ENCODE measurements around the gene PLA2G7. TPM values are rescaled to one million over a fixed set of nuclear protein-coding genes. Genes with fewer than 3 reads are reported as not detected.
A peak's percentile ranks its signal among the peaks of the same experiment; 100 is the strongest.

The PLA2G7 gene
- total RNA-seq, 2 experiments from 2014 or later: not detected

DNA sequence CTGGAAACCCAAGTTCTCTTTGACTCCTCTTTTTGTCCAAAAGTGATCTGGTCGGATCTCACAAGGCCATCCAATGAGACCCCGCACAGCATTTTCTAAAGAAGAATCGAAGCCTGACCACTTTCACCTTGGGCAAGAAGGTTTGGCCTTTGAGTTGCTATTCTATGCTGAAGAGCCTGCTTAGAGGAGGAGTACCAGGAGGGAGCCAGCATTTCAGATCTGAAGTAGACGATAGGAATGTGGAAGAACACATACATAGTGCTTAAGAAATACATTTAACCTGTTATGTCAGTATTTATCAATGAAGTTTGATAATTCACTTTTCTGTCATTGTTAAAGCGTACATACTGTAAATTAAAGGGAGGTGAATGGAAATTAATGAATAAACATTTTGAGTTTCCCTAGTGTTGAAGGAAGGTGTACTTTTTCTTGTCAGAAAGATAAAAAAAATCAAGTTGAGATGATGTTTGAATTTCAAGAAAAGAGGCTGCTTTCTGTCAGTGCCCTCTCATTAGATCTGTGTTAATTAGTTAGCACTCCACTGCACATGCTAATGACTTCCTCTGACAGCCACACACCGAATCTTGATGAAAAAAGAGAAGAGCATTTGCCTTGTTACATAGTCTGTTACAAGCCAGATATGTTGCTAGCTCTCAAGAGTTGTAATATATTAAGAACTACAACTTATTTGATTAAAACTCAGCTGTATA, 58.4 kb downstream of the PLA2G7 start:
- no TSS peak for BruUV-seq (replicated peaks)
- H4K20me1 ChIP-seq (ENCODE audit: insufficient read depth, low read length): no peaks in the 10 kb centered on the region
- H3K36me3 ChIP-seq (ENCODE audit: insufficient read depth, low read length): peaks cover 75% of the 10 kb centered on the region
- peak overlapping the region; percentile 18 for H3K27ac ChIP-seq (ENCODE audit: low read depth, low read length, poor library complexity, severe bottlenecking)
- intact Hi-C loops (cut with micrococcal nuclease; ENCODE audit: unreplicated experiment): no loop called here
- no peak overlapping the region for H3K4me3 ChIP-seq (ENCODE audit: low read depth, low read length, poor library complexity, severe bottlenecking)
- no peaks in the 10 kb centered on the region for H3K9me3 ChIP-seq (ENCODE audit: low read length)
- peaks cover 39% of the 10 kb centered on the region for H3K4me1 ChIP-seq (ENCODE audit: insufficient read depth, low read length, poor library complexity, severe bottlenecking)
- POLR2A ChIA-PET: no interaction called here
- TF ChIP-seq, protein P1, sequence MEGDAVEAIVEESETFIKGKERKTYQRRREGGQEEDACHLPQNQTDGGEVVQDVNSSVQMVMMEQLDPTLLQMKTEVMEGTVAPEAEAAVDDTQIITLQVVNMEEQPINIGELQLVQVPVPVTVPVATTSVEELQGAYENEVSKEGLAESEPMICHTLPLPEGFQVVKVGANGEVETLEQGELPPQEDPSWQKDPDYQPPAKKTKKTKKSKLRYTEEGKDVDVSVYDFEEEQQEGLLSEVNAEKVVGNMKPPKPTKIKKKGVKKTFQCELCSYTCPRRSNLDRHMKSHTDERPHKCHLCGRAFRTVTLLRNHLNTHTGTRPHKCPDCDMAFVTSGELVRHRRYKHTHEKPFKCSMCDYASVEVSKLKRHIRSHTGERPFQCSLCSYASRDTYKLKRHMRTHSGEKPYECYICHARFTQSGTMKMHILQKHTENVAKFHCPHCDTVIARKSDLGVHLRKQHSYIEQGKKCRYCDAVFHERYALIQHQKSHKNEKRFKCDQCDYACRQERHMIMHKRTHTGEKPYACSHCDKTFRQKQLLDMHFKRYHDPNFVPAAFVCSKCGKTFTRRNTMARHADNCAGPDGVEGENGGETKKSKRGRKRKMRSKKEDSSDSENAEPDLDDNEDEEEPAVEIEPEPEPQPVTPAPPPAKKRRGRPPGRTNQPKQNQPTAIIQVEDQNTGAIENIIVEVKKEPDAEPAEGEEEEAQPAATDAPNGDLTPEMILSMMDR (conservative IDR thresholded peaks at IDR 0.05; ENCODE audit: low read length): no peak
- no peak for TF ChIP-seq EZH2phosphoT487 (IDR thresholded peaks at IDR 0.05; ENCODE audit: borderline replicate concordance, low read depth, low read length)
- no peaks in the 10 kb centered on the region for H3K9me2 ChIP-seq (ENCODE audit: insufficient read depth, low read length)
- no peak overlapping the region for H2AFZ ChIP-seq (ENCODE audit: low read length)
- CTCF ChIA-PET (ENCODE audit: unreplicated experiment): no interaction called here
- no peaks in the 10 kb centered on the region for H3K79me2 ChIP-seq (ENCODE audit: insufficient read depth, low read depth, low read length)
- H3K4me2 ChIP-seq (ENCODE audit: low read length): peak overlapping the region; percentile 35
- DNase-seq (ENCODE audit: low spot score): peak; percentile 34

DNA sequence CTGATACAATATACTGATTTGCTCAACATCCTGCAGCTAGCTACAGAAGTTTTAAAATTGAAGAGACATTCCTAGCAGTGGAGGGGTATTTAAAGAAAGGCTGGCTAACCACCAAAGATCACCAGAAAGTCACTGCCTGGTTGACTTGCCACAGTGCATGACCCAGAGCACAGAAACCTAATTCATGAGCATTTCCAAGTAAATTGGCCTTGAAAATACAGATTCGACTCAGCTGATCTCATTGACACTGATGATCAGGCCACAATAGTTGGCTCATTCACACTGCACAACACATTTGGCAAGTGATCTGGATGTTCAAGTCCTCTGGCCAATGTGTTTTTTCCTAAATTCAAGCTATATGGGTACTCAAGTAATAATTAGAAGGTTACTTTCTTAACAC, 60.8 kb downstream of the PLA2G7 start:
- Histone ChIP-seq H3K4me3 (ENCODE audit: low read depth, low read length, poor library complexity, severe bottlenecking) (no peak overlapping the region), H3K4me2 (ENCODE audit: low read length) (no peak overlapping the region), H3K4me1 (ENCODE audit: insufficient read depth, low read length, poor library complexity, severe bottlenecking) (peaks cover 39% of the 10 kb centered on the region), H3K9me2 (ENCODE audit: insufficient read depth, low read length) (no peaks in the 10 kb centered on the region), H3K36me3 (ENCODE audit: insufficient read depth, low read length) (peaks cover 89% of the 10 kb centered on the region), H3K79me2 (ENCODE audit: insufficient read depth, low read depth, low read length) (no peaks in the 10 kb centered on the region), H3K9me3 (ENCODE audit: low read length) (no peaks in the 10 kb centered on the region), H4K20me1 (ENCODE audit: insufficient read depth, low read length) (no peaks in the 10 kb centered on the region), H3K27ac (ENCODE audit: low read depth, low read length, poor library complexity, severe bottlenecking) (no peak overlapping the region), H2AFZ (ENCODE audit: low read length) (no peak overlapping the region)
- TF ChIP-seq, protein P1 (conservative IDR thresholded peaks at IDR 0.05; ENCODE audit: low read length): no peak
- no peak for TF ChIP-seq EZH2phosphoT487 (IDR thresholded peaks at IDR 0.05; ENCODE audit: borderline replicate concordance, low read depth, low read length)
- BruUV-seq (replicated peaks): no TSS peak
- DNase-seq (ENCODE audit: low spot score): no peak
- CTCF ChIA-PET (ENCODE audit: unreplicated experiment): interaction anchor here (0.9 to 1.1 kb wide), 2 partner anchors 19 to 23 kb away, joined by 3 read pairs; no protein-coding TSS in a partner anchor
- intact Hi-C loops (cut with micrococcal nuclease; ENCODE audit: unreplicated experiment): no loop called here
- POLR2A ChIA-PET: interaction anchor here (0.5 to 1.8 kb wide), 9 partner anchors 8 to 1943 kb away, joined by 3 to 8 read pairs (median 3); no protein-coding TSS in a partner anchor

DNA sequence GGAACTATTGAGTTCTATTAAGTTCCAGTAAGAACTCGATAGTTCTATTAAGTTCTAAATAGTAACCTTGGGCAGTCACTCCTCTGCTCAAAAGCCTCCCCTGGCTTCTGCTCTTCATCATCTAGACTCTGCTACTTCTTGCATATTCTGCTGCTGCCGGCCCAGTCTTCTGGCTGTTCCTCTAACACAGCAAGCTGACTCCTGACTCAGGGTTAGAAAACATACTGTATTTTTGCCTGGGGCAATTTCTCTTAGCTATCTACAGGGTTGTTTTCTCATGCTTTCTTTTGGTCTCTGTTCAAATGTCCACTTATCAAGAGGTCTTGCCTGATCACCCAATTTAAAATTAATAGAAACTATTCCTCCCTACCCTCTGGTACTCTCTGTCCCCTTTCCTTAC, 67.8 kb downstream of the PLA2G7 start:
- no peak for DNase-seq (ENCODE audit: low spot score)
- intact Hi-C loops (cut with micrococcal nuclease; ENCODE audit: unreplicated experiment): no loop called here
- POLR2A ChIA-PET: interaction anchor here (0.6 kb wide), 1 partner anchor 713 kb away, joined by 7 read pairs; no protein-coding TSS in a partner anchor
- Histone ChIP-seq H3K79me2 (ENCODE audit: insufficient read depth, low read depth, low read length) (no peaks in the 10 kb centered on the region), H3K9me2 (ENCODE audit: insufficient read depth, low read length) (no peaks in the 10 kb centered on the region), H3K9me3 (ENCODE audit: low read length) (no peaks in the 10 kb centered on the region), H3K36me3 (ENCODE audit: insufficient read depth, low read length) (peaks cover 94% of the 10 kb centered on the region), H4K20me1 (ENCODE audit: insufficient read depth, low read length) (no peaks in the 10 kb centered on the region), H2AFZ (ENCODE audit: low read length) (no peak overlapping the region), H3K4me3 (ENCODE audit: low read depth, low read length, poor library complexity, severe bottlenecking) (no peak overlapping the region), H3K27ac (ENCODE audit: low read depth, low read length, poor library complexity, severe bottlenecking) (no peak overlapping the region), H3K4me1 (ENCODE audit: insufficient read depth, low read length, poor library complexity, severe bottlenecking) (no peaks in the 10 kb centered on the region), H3K4me2 (ENCODE audit: low read length) (no peak overlapping the region)
- TF ChIP-seq, protein P1 (conservative IDR thresholded peaks at IDR 0.05; ENCODE audit: low read length): no peak
- no peak for TF ChIP-seq EZH2phosphoT487 (IDR thresholded peaks at IDR 0.05; ENCODE audit: borderline replicate concordance, low read depth, low read length)
- BruUV-seq (replicated peaks): no TSS peak
- CTCF ChIA-PET (ENCODE audit: unreplicated experiment): no interaction called here

All from OCI-LY7 (cell line).